ENCODE results near the gene SCYL3.

GRCh38 chr1:169906938-169907337 is 13.2 kb upstream of the SCYL3 start:
- TF ChIP-seq CTCF (IDR thresholded peaks at IDR 0.05) (no peak), EP300 (IDR thresholded peaks at IDR 0.05) (no peak)
